ENCODE data around the gene GSTP1. TPM values are rescaled to one million over a fixed set of nuclear protein-coding genes. Genes with fewer than 3 reads are reported as not detected.

The GSTP1 gene
- total and polyA plus RNA-seq, 9 of the 15 experiments (the other 6 are each of a cell fraction or from before 2014, with no cell fraction given) = 592 to 2,150 (median 1,204) TPM

DNA sequence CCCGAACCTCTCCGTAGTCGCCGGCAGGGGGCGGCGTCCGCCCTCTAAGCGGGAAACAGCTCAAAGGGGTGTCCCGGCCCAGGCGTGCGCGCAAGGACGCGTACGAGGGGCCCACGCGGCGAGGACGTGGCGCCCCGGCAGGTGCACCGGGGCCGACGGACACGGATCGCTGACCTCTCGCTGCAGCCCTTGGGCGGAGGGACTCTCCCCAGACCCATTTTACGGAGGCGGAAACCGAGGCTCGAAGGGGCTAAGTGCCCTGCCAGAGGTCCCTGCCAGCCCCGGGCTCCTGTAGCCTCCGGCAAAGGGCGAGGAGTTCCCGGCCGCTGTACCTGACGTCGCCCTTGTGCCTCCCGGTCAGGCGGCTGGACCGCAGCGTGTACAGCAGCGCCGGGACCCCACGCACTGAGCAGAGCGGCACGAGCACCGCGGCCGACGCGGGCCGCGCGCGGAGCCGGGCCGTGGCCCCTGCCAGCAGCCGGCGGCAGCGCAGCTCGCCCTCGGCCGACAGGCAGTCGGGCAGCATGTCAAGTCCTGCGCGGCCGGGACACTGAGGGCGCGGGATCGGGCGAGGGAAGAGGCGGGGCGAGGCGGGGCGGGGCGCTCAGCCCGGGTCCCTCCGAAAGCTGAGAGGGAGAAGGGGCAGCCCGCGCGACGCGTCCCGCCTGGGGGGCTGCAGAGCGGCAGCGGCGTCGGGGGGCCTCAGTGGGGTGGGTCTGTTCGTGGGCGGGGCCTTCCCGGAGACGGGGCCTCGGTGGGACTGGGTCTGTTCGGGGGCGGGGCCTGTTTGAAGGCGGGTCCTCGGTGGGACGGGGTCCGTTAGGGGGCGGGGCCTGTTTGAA lies 46.0 kb downstream of the GSTP1 start, which contains the start of gene NUDT8 (continued):
- TF ChIP-seq SNRNP70 (optimal IDR thresholded peaks at IDR 0.05; ENCODE audit: low read depth, low read length) (no peak), ZBTB7A (IDR thresholded peaks at IDR 0.05; ENCODE audit: borderline replicate concordance, control insufficient read depth, low read depth, low read length) (peak; percentile 85), PPARD (CRISPR knock-in tag; IDR thresholded peaks at IDR 0.05) (no peak), GTF2F1 (IDR thresholded peaks at IDR 0.05; ENCODE audit: low read depth, low read length) (no peak), MYBL2 (IDR thresholded peaks at IDR 0.05; ENCODE audit: low read depth) (no peak), MYBL2 (CRISPR knock-in tag; IDR thresholded peaks at IDR 0.05; ENCODE audit: borderline replicate concordance) (no peak), KLF1 (tag; IDR thresholded peaks at IDR 0.05) (0 out of 2 replicates have a peak, but pooled peaks have one; percentile 43), CREM (IDR thresholded peaks at IDR 0.05; ENCODE audit: low read depth) (no peak), CBX5 (IDR thresholded peaks at IDR 0.05; ENCODE audit: borderline replicate concordance, low read depth) (no peak), ZHX1 (conservative IDR thresholded peaks at IDR 0.05; ENCODE audit: low read length) (no peak), RAD51 (IDR thresholded peaks at IDR 0.05; ENCODE audit: borderline replicate concordance, low read depth) (no peak), ARNT (IDR thresholded peaks at IDR 0.05) (no peak), MIER1 (IDR thresholded peaks at IDR 0.05; ENCODE audit: low read depth) (no peak), ZFPM2 (CRISPR knock-in tag; IDR thresholded peaks at IDR 0.05) (no peak; the same call in 1 of the 2 replicates), HIVEP1 (CRISPR knock-in tag; IDR thresholded peaks at IDR 0.05) (0 out of 2 replicates have a peak, but pooled peaks have one; percentile 76), SMAD2 (IDR thresholded peaks at IDR 0.05; ENCODE audit: low read depth, low read length) (no peak)
- TF ChIP-seq, protein P1, sequence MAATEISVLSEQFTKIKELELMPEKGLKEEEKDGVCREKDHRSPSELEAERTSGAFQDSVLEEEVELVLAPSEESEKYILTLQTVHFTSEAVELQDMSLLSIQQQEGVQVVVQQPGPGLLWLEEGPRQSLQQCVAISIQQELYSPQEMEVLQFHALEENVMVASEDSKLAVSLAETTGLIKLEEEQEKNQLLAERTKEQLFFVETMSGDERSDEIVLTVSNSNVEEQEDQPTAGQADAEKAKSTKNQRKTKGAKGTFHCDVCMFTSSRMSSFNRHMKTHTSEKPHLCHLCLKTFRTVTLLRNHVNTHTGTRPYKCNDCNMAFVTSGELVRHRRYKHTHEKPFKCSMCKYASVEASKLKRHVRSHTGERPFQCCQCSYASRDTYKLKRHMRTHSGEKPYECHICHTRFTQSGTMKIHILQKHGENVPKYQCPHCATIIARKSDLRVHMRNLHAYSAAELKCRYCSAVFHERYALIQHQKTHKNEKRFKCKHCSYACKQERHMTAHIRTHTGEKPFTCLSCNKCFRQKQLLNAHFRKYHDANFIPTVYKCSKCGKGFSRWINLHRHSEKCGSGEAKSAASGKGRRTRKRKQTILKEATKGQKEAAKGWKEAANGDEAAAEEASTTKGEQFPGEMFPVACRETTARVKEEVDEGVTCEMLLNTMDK (IDR thresholded peaks at IDR 0.05; ENCODE audit: borderline replicate concordance, insufficient read depth, low read depth, low read length, poor library complexity, severe bottlenecking) = peak; percentile 70
- TF ChIP-seq, protein P2, sequence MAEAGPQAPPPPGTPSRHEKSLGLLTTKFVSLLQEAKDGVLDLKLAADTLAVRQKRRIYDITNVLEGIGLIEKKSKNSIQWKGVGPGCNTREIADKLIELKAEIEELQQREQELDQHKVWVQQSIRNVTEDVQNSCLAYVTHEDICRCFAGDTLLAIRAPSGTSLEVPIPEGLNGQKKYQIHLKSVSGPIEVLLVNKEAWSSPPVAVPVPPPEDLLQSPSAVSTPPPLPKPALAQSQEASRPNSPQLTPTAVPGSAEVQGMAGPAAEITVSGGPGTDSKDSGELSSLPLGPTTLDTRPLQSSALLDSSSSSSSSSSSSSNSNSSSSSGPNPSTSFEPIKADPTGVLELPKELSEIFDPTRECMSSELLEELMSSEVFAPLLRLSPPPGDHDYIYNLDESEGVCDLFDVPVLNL (CRISPR knock-in tag; IDR thresholded peaks at IDR 0.05; ENCODE audit: low read depth) = peak; percentile 88
- TF ChIP-seq, protein P3, sequence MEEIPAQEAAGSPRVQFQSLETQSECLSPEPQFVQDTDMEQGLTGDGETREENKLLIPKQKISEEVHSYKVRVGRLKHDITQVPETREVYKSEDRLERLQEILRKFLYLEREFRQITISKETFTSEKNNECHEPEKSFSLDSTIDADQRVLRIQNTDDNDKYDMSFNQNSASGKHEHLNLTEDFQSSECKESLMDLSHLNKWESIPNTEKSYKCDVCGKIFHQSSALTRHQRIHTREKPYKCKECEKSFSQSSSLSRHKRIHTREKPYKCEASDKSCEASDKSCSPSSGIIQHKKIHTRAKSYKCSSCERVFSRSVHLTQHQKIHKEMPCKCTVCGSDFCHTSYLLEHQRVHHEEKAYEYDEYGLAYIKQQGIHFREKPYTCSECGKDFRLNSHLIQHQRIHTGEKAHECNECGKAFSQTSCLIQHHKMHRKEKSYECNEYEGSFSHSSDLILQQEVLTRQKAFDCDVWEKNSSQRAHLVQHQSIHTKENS (CRISPR knock-in tag; IDR thresholded peaks at IDR 0.05) = no peak
